Suprapubic skin (tissue), 4 donors: ENCODE measurements around the gene AFF1. TPM values are rescaled to one million over a fixed set of nuclear protein-coding genes. Genes with fewer than 3 reads are reported as not detected.

Experiments used
- DNase-seq, 2 donors: peaks; one replicate each; pipeline ENCODE4 v3.0.0-alpha.2; 2019; ENCODE audit warnings: low spot score in 2 of 2
- H3K27ac ChIP-seq: fragments of 200-600 bp; sonication (generic); one replicate; pipeline ENCODE4 v1.5.1; 2019
- H3K27me3 ChIP-seq: fragments of 200-600 bp; sonication (generic); one replicate; pipeline ENCODE4 v1.5.1; 2019
- H3K36me3 ChIP-seq: fragments of 200-600 bp; sonication (generic); one replicate; pipeline ENCODE4 v1.5.1; 2019
- H3K4me1 ChIP-seq: fragments of 200-600 bp; sonication (generic); one replicate; pipeline ENCODE4 v1.5.1; 2019
- H3K4me3 ChIP-seq: fragments of 200-600 bp; sonication (generic); one replicate; pipeline ENCODE4 v1.5.1; 2019; ENCODE audit warnings: mild to moderate bottlenecking
- H3K9me3 ChIP-seq: fragments of 200-600 bp; sonication (generic); one replicate; pipeline ENCODE4 v1.5.1; 2019
- EP300 ChIP-seq: sonication (generic); formaldehyde crosslinking; IDR thresholded peaks from one replicate; pipeline ENCODE4 v1.6.1; 2017; ENCODE audit warnings: antibody characterized with exemption
- POLR2A ChIP-seq, 2 donors: fragments of 450-650 bp; IDR thresholded peaks; one replicate each; pipeline ENCODE4 v1.6.1; 2017; ENCODE audit warnings: antibody characterized with exemption in 2 of 2, mild to moderate bottlenecking in 2 of 2, moderate library complexity in 2 of 2
- POLR2AphosphoS5 ChIP-seq, 3 donors: sonication (generic); formaldehyde crosslinking; IDR thresholded peaks; one replicate each; pipeline ENCODE4 v1.6.1; 2017; ENCODE audit warnings: antibody characterized with exemption in 3 of 3
- WGBS: methylation state at CpG from one replicate; pipeline ENCODE4 v1.1.5; 2018; 5-methylcytosine and 5-hydroxymethylcytosine counted together
- total RNA-seq, 4 donors: library from RNA; depleted of rRNA; stranded (reverse); fragments of >200 nt; gene quantifications; one replicate each; pipeline ENCODE4 v1.1.0, GENCODE V29; 2016
- TF ChIP-seq, protein P1 (sequence below), 2 donors: fragments of 200-600 bp in 1 of 2; fragments of 450-650 bp in 1 of 2; sonication (generic) in 1 of 2; IDR thresholded peaks; one replicate each; pipeline ENCODE4 v1.5.1; 2016 to 2019; ENCODE audit warnings: antibody characterized with exemption in 2 of 2, mild to moderate bottlenecking in 1 of 2, moderate library complexity in 1 of 2

Gene AFF1
- total RNA-seq, 4 donors from 2014 or later = 67.2 to 175 (median 103) TPM

GRCh38 chr4:86894455-86894854 is 40.4 kb upstream of the AFF1 start:
- Histone ChIP-seq H3K27ac (no peak overlapping the region), H3K4me1 (peaks cover 28% of the 10 kb centered on the region), H3K9me3 (no peaks in the 10 kb centered on the region), H3K27me3 (no peaks in the 10 kb centered on the region), H3K36me3 (no peaks in the 10 kb centered on the region), H3K4me3 (no peak overlapping the region)
- TF ChIP-seq, protein P1, sequence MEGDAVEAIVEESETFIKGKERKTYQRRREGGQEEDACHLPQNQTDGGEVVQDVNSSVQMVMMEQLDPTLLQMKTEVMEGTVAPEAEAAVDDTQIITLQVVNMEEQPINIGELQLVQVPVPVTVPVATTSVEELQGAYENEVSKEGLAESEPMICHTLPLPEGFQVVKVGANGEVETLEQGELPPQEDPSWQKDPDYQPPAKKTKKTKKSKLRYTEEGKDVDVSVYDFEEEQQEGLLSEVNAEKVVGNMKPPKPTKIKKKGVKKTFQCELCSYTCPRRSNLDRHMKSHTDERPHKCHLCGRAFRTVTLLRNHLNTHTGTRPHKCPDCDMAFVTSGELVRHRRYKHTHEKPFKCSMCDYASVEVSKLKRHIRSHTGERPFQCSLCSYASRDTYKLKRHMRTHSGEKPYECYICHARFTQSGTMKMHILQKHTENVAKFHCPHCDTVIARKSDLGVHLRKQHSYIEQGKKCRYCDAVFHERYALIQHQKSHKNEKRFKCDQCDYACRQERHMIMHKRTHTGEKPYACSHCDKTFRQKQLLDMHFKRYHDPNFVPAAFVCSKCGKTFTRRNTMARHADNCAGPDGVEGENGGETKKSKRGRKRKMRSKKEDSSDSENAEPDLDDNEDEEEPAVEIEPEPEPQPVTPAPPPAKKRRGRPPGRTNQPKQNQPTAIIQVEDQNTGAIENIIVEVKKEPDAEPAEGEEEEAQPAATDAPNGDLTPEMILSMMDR (IDR thresholded peaks at IDR 0.05) = no peak
- TF ChIP-seq EP300 (no peak), POLR2A (IDR thresholded peaks at IDR 0.05) (no peak), POLR2AphosphoS5 (IDR thresholded peaks at IDR 0.05) (no peak)
- no peak for DNase-seq

- no peaks in the 10 kb centered on the region for H3K27me3 ChIP-seq
Observed at GRCh38 chr4:86895692-86896488, 38.9 kb upstream of the AFF1 start.

GRCh38 chr4:86896596-86896995 is 38.2 kb upstream of the AFF1 start:
- WGBS = 45% methylated on average over 4 of the region's 4 CpGs
- no peak for DNase-seq
- H3K36me3 ChIP-seq = no peaks in the 10 kb centered on the region
- H3K27me3 ChIP-seq = no peaks in the 10 kb centered on the region
- peaks cover 25% of the 10 kb centered on the region for H3K4me1 ChIP-seq
- no peak overlapping the region for H3K4me3 ChIP-seq
- H3K27ac ChIP-seq = no peak overlapping the region
- no peaks in the 10 kb centered on the region for H3K9me3 ChIP-seq
- no peak for TF ChIP-seq POLR2AphosphoS5 (IDR thresholded peaks at IDR 0.05)
- TF ChIP-seq POLR2A (IDR thresholded peaks at IDR 0.05) = no peak
- TF ChIP-seq, protein P1 (IDR thresholded peaks at IDR 0.05) = no peak
- TF ChIP-seq EP300 = no peak

More at GRCh38 chr4:86895692-86896488, 38.9 kb upstream of the AFF1 start:
- H3K4me3 ChIP-seq = no peak overlapping the region
- TF ChIP-seq, protein P1 (IDR thresholded peaks at IDR 0.05) = peak; percentile 61
- TF ChIP-seq EP300 = no peak
- no peak for TF ChIP-seq POLR2A (IDR thresholded peaks at IDR 0.05)
- peaks cover 28% of the 10 kb centered on the region for H3K4me1 ChIP-seq
- no peaks in the 10 kb centered on the region for H3K9me3 ChIP-seq
- WGBS = 59% methylated on average over 6 of the region's 6 CpGs
- H3K36me3 ChIP-seq = no peaks in the 10 kb centered on the region
- no peak for DNase-seq
- H3K27ac ChIP-seq = no peak overlapping the region

GRCh38 chr4:86898562-86898961 is 36.2 kb upstream of the AFF1 start:
- 97% methylated on average over 4 of the region's 4 CpGs for WGBS
- Histone ChIP-seq H3K9me3 (no peaks in the 10 kb centered on the region), H3K27me3 (no peaks in the 10 kb centered on the region), H3K4me1 (peaks cover 12% of the 10 kb centered on the region), H3K4me3 (no peak overlapping the region), H3K36me3 (no peaks in the 10 kb centered on the region), H3K27ac (no peak overlapping the region)
- no peak for DNase-seq
- no peak for TF ChIP-seq POLR2A (IDR thresholded peaks at IDR 0.05)
- no peak for TF ChIP-seq POLR2AphosphoS5 (IDR thresholded peaks at IDR 0.05)
- TF ChIP-seq EP300 = no peak
- TF ChIP-seq, protein P1 (IDR thresholded peaks at IDR 0.05) = no peak

GRCh38 chr4:86901864-86902263 is 32.9 kb upstream of the AFF1 start:
- Histone ChIP-seq H3K4me3 (no peak overlapping the region), H3K27me3 (no peaks in the 10 kb centered on the region), H3K9me3 (no peaks in the 10 kb centered on the region), H3K36me3 (no peaks in the 10 kb centered on the region), H3K4me1 (peaks cover 14% of the 10 kb centered on the region), H3K27ac (no peak overlapping the region)
- TF ChIP-seq POLR2A (IDR thresholded peaks at IDR 0.05) (no peak), EP300 (no peak), POLR2AphosphoS5 (IDR thresholded peaks at IDR 0.05) (no peak)
- TF ChIP-seq, protein P1 (IDR thresholded peaks at IDR 0.05) = no peak
- no peak for DNase-seq
- 98% methylated on average over 3 of the region's 3 CpGs for WGBS
